Measurements from ENCODE around the gene TCP11L2.

The TCP11L2 gene

GRCh38 chr12:106282457-106283097, 20.0 kb upstream of the TCP11L2 start (continued):
- TF ChIP-seq ZBTB49 (tag by site-specific recombination; IDR thresholded peaks at IDR 0.05; ENCODE audit: low read depth): no peak
- no peak for TF ChIP-seq KLF7 (tag by site-specific recombination; IDR thresholded peaks at IDR 0.05; ENCODE audit: borderline replicate concordance)
- no peak for TF ChIP-seq ZNF16 (tag by site-specific recombination; IDR thresholded peaks at IDR 0.05; ENCODE audit: low read depth)
- no peak for TF ChIP-seq PRDM2 (tag by site-specific recombination; IDR thresholded peaks at IDR 0.05; ENCODE audit: borderline replicate concordance)
- TF ChIP-seq MZF1 (tag by site-specific recombination; IDR thresholded peaks at IDR 0.05; ENCODE audit: borderline replicate concordance): no peak
- peak; percentile 82 for TF ChIP-seq ZNF654 (tag by site-specific recombination; IDR thresholded peaks at IDR 0.05; ENCODE audit: low read depth)
- TF ChIP-seq ZNF133 (tag by site-specific recombination; IDR thresholded peaks at IDR 0.05): no peak
- no peak for TF ChIP-seq ZNF561 (tag by site-specific recombination; IDR thresholded peaks at IDR 0.05; ENCODE audit: borderline replicate concordance)
- TF ChIP-seq, protein P1, sequence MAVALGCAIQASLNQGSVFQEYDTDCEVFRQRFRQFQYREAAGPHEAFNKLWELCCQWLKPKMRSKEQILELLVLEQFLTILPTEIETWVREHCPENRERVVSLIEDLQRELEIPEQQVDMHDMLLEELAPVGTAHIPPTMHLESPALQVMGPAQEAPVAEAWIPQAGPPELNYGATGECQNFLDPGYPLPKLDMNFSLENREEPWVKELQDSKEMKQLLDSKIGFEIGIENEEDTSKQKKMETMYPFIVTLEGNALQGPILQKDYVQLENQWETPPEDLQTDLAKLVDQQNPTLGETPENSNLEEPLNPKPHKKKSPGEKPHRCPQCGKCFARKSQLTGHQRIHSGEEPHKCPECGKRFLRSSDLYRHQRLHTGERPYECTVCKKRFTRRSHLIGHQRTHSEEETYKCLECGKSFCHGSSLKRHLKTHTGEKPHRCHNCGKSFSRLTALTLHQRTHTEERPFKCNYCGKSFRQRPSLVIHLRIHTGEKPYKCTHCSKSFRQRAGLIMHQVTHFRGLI (tag by site-specific recombination; IDR thresholded peaks at IDR 0.05): no peak
- no peak for TF ChIP-seq ZNF776 (tag by site-specific recombination; IDR thresholded peaks at IDR 0.05; ENCODE audit: borderline replicate concordance)
- TF ChIP-seq ZBTB17 (tag by site-specific recombination; IDR thresholded peaks at IDR 0.05): 0 out of 2 replicates have a peak, but pooled peaks have one; percentile 23
- no peak for TF ChIP-seq OSR2 (tag by site-specific recombination; IDR thresholded peaks at IDR 0.05)
- no peak for TF ChIP-seq HOXD13 (CRISPR knock-in tag; IDR thresholded peaks at IDR 0.05; ENCODE audit: borderline replicate concordance)
- TF ChIP-seq ZNF664 (tag by site-specific recombination; IDR thresholded peaks at IDR 0.05): no peak
- no peak for TF ChIP-seq ZNF777 (tag by site-specific recombination; IDR thresholded peaks at IDR 0.05; ENCODE audit: borderline replicate concordance)
- TF ChIP-seq ZNF354C (tag by site-specific recombination; IDR thresholded peaks at IDR 0.05; ENCODE audit: borderline replicate concordance, low read depth): no peak
- TF ChIP-seq INSM2 (tag by site-specific recombination; IDR thresholded peaks at IDR 0.05): no peak
- TF ChIP-seq, protein P2, sequence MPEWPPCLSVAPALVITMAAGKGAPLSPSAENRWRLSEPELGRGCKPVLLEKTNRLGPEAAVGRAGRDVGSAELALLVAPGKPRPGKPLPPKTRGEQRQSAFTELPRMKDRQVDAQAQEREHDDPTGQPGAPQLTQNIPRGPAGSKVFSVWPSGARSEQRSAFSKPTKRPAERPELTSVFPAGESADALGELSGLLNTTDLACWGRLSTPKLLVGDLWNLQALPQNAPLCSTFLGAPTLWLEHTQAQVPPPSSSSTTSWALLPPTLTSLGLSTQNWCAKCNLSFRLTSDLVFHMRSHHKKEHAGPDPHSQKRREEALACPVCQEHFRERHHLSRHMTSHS (tag by site-specific recombination; IDR thresholded peaks at IDR 0.05): no peak
- no peak for TF ChIP-seq ZNF341 (tag by site-specific recombination; IDR thresholded peaks at IDR 0.05; ENCODE audit: low read depth)
- peak; percentile 85 for TF ChIP-seq ZNF580 (tag by site-specific recombination; IDR thresholded peaks at IDR 0.05)
- no peak for TF ChIP-seq ZNF211 (tag by site-specific recombination; IDR thresholded peaks at IDR 0.05; ENCODE audit: low read depth)
- TF ChIP-seq ZNF169 (tag by site-specific recombination; IDR thresholded peaks at IDR 0.05): no peak
